Measurements from ENCODE around the gene CTRL. TPM values are rescaled to one million over a fixed set of nuclear protein-coding genes. Genes with fewer than 3 reads are reported as not detected.

CTRL gene
- polyA plus RNA-seq, 3 donors: 0.69 to 17.4 (median 1.6) TPM

DNA sequence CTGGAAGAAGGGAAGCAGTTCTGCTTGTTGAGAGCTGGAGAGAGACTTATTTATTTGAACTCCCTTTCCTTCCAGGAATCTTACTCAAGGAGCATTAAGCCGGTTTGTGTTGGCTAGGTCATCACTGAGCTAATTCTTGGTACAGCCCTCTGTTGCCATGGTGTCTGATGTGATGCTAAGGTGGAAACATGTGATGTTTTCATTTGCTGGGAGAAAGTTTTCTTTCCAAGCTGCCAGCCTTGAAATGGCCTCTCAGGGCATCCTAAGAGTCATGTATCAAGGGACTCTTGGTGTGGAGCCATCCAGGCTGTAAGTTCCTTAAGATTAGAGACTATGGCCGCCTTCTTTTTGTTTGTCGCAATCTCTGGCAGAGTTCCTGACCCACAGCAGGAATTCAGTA is 34.4 kb downstream of the CTRL start:
- no peak overlapping the region for H3K4me3 Mint-ChIP-seq
- no peaks in the 10 kb centered on the region for H3K9me3 ChIP-seq (replicated peaks in 1 of 2; ENCODE audit: control insufficient read depth in 1 of 2, insufficient read depth in 1 of 2, low read length in 2 of 2)
- H3K79me2 ChIP-seq (ENCODE audit: insufficient read depth, low read length): peaks cover 85% of the 10 kb centered on the region
- no peak overlapping the region for H3K4me2 ChIP-seq (replicated peaks; ENCODE audit: extremely low read depth, low read length, poor library complexity, severe bottlenecking)
- TF ChIP-seq, protein P1, sequence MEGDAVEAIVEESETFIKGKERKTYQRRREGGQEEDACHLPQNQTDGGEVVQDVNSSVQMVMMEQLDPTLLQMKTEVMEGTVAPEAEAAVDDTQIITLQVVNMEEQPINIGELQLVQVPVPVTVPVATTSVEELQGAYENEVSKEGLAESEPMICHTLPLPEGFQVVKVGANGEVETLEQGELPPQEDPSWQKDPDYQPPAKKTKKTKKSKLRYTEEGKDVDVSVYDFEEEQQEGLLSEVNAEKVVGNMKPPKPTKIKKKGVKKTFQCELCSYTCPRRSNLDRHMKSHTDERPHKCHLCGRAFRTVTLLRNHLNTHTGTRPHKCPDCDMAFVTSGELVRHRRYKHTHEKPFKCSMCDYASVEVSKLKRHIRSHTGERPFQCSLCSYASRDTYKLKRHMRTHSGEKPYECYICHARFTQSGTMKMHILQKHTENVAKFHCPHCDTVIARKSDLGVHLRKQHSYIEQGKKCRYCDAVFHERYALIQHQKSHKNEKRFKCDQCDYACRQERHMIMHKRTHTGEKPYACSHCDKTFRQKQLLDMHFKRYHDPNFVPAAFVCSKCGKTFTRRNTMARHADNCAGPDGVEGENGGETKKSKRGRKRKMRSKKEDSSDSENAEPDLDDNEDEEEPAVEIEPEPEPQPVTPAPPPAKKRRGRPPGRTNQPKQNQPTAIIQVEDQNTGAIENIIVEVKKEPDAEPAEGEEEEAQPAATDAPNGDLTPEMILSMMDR (IDR thresholded peaks at IDR 0.05): no peak
- H3K27me3 Mint-ChIP-seq (ENCODE audit: low read depth in 3 of 3): no peaks in the 10 kb centered on the region
- H3K9ac ChIP-seq (ENCODE audit: insufficient read depth, low read length, poor library complexity, severe bottlenecking): no peak overlapping the region
- 100% methylated on average over 2 of the region's 3 CpGs for WGBS (ENCODE audit: insufficient coverage)
- intact Hi-C loops (cut with micrococcal nuclease): loop anchor here in 1 of 2 donors (5.0 kb wide), 1 partner anchor 35 kb away; the partner anchor contains the start of gene CTRL
- H3K36me3 Mint-ChIP-seq: peaks cover 8 to 27% of the 10 kb centered on the region in 2 donors
- no peaks in the 10 kb centered on the region for H3K9me3 Mint-ChIP-seq
- H3K27ac Mint-ChIP-seq: peak overlapping the region in 1 of 7 donors; percentile 10
- H3K4me1 ChIP-seq (ENCODE audit: control insufficient read depth in 1 of 2, insufficient read depth in 2 of 2, low read length in 2 of 2): peaks cover 18 to 20% of the 10 kb centered on the region in 2 donors
- peaks cover 4 to 23% of the 10 kb centered on the region in 2 donors for H3K36me3 ChIP-seq (replicated peaks in 1 of 2; ENCODE audit: control insufficient read depth in 1 of 2, insufficient read depth in 2 of 2, low read length in 2 of 2)
- H3K4me1 Mint-ChIP-seq: peaks cover 24% of the 10 kb centered on the region
- no peaks in the 10 kb centered on the region for H3K27me3 ChIP-seq (ENCODE audit: control insufficient read depth in 2 of 2, insufficient read depth in 2 of 2, low read length in 2 of 2)
- H4K20me1 ChIP-seq (ENCODE audit: insufficient read depth, low read length): peaks cover 56% of the 10 kb centered on the region
- H3K27ac ChIP-seq (ENCODE audit: low read depth in 1 of 2, low read length in 2 of 2): no peak overlapping the region
- no peak overlapping the region for H2AFZ ChIP-seq (ENCODE audit: insufficient read depth, low read depth, low read length, poor library complexity, severe bottlenecking)
- no peak for DNase-seq
- H3K4me3 ChIP-seq (replicated peaks in 1 of 3; ENCODE audit: low read depth in 2 of 3, low read length in 3 of 3): no peak overlapping the region

DNA sequence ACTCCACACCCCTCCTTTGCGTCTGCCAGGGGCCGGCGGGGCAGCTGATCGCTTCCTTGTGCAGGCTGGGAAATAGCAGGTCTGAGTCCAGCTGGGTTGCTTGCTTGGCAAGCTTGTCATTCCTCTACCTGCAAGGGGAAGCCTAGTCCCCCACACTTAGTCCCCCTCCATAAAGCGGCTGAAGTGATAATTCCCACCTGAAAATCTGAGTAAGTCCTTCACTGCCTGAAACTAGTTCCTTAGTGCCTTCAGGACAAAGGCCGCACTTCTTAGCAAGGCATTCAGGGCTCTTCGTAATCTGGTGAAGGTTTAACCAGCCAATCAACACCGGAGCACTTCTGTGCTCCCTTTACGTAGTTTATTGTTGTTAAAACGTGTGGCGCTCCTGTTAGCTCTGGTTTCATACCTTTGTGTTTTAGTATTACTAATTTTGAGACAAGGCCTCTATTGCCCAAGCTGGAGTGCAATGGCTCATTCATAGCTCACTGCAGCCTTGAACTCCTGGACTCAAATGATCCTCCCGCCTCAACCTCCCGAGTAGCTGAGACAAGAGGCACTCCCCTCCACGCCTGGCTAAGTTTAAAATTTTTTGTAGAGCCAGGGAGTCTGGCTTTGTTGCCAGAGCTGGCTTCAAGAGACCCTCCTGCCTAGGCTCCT is 37.8 kb downstream of the CTRL start:
- Histone ChIP-seq H3K27me3 (ENCODE audit: control insufficient read depth in 2 of 2, insufficient read depth in 2 of 2, low read length in 2 of 2) (no peaks in the 10 kb centered on the region), H2AFZ (ENCODE audit: insufficient read depth, low read depth, low read length, poor library complexity, severe bottlenecking) (peak overlapping the region; percentile 91), H3K9me3 (replicated peaks in 1 of 2; ENCODE audit: control insufficient read depth in 1 of 2, insufficient read depth in 1 of 2, low read length in 2 of 2) (no peaks in the 10 kb centered on the region), H4K20me1 (ENCODE audit: insufficient read depth, low read length) (peaks cover 27% of the 10 kb centered on the region), H3K36me3 (replicated peaks in 1 of 2; ENCODE audit: control insufficient read depth in 1 of 2, insufficient read depth in 2 of 2, low read length in 2 of 2) (no peaks in the 10 kb centered on the region), H3K4me2 (replicated peaks; ENCODE audit: extremely low read depth, low read length, poor library complexity, severe bottlenecking) (peak overlapping the region; percentile 91), H3K4me1 (ENCODE audit: control insufficient read depth in 1 of 2, insufficient read depth in 2 of 2, low read length in 2 of 2) (peaks cover 18 to 21% of the 10 kb centered on the region in 2 donors), H3K4me3 (replicated peaks in 1 of 3; ENCODE audit: low read depth in 2 of 3, low read length in 3 of 3) (peak overlapping the region; percentile 52 to 91 (median 90)), H3K27ac (ENCODE audit: low read depth in 1 of 2, low read length in 2 of 2) (peak overlapping the region; percentile 89 to 97), H3K9ac (ENCODE audit: insufficient read depth, low read length, poor library complexity, severe bottlenecking) (peak overlapping the region; percentile 99), H3K79me2 (ENCODE audit: insufficient read depth, low read length) (peaks cover 57% of the 10 kb centered on the region)
- H3K27me3 Mint-ChIP-seq (ENCODE audit: low read depth in 3 of 3): no peaks in the 10 kb centered on the region
- H3K27ac Mint-ChIP-seq: peak overlapping the region; percentile 93 to 98 (median 95)
- no peaks in the 10 kb centered on the region for H3K9me3 Mint-ChIP-seq
- no peak for DNase-seq
- TF ChIP-seq, protein P1 (IDR thresholded peaks at IDR 0.05): no peak
- H3K36me3 Mint-ChIP-seq: peaks cover 5 to 13% of the 10 kb centered on the region in 2 donors
- 40% methylated on average over 11 of the region's 14 CpGs for WGBS (ENCODE audit: insufficient coverage)
- intact Hi-C loops (cut with micrococcal nuclease): loop anchor here in 1 of 2 donors (5.0 kb wide), 3 partner anchors 43 to 332 kb away; partner anchors contain the start of genes CTCF, PSMB10, RANBP10 and TSNAXIP1
- H3K4me3 Mint-ChIP-seq: peak overlapping the region; percentile 89 to 95
- H3K4me1 Mint-ChIP-seq: peaks cover 24% of the 10 kb centered on the region

All from CD14-positive monocyte (primary cell).